ENCODE results near the gene DLG2. TPM values are rescaled to one million over a fixed set of nuclear protein-coding genes. Genes with fewer than 3 reads are reported as not detected.

Gene DLG2
- total and polyA plus RNA-seq, 9 of the 15 experiments (the other 6 are each of a cell fraction or from before 2014, with no cell fraction given): 0.52 to 1.6 (median 0.95) TPM

- no peaks in the 10 kb centered on the region for H3K9me1 ChIP-seq (ENCODE audit: control insufficient read depth, insufficient read depth, low read length)
- DNase-seq (ENCODE audit: extremely low read depth in 1 of 4, low spot score in 3 of 4): no peak
- ATAC-seq: no peak
- no peaks in the 10 kb centered on the region for H3K9me3 ChIP-seq (replicated peaks; ENCODE audit: control insufficient read depth, insufficient read depth, low read depth, low read length)
- no peaks in the 10 kb centered on the region for H3K4me1 ChIP-seq (replicated peaks in 1 of 2; ENCODE audit: control insufficient read depth in 2 of 2, insufficient read depth in 2 of 2, low read length in 2 of 2)
- TF ChIP-seq SUPT5H (IDR thresholded peaks at IDR 0.05) (no peak), STAT5B (CRISPR knock-in tag; IDR thresholded peaks at IDR 0.05) (no peak), RBFOX2 (IDR thresholded peaks at IDR 0.05; ENCODE audit: low read depth, low read length) (no peak), POLR2AphosphoS5 (IDR thresholded peaks at IDR 0.05; ENCODE audit: control insufficient read depth, insufficient read depth, low read depth, low read length) (no peak), POLR2H (tag; IDR thresholded peaks at IDR 0.05; ENCODE audit: low read depth) (no peak), DIDO1 (tag; IDR thresholded peaks at IDR 0.05; ENCODE audit: low read depth) (no peak), TEAD1 (CRISPR knock-in tag; IDR thresholded peaks at IDR 0.05) (no peak), TSHZ1 (CRISPR knock-in tag; IDR thresholded peaks at IDR 0.05) (no peak), PPARD (CRISPR knock-in tag; IDR thresholded peaks at IDR 0.05) (no peak), GTF2A2 (tag; IDR thresholded peaks at IDR 0.05) (no peak), NR2C2 (CRISPR knock-in tag; IDR thresholded peaks at IDR 0.05) (no peak), NR2C2 (tag; IDR thresholded peaks at IDR 0.05) (no peak), ZNF778 (CRISPR knock-in tag; IDR thresholded peaks at IDR 0.05) (no peak), ZNF586 (CRISPR knock-in tag; conservative IDR thresholded peaks at IDR 0.05) (no peak)
- TF ChIP-seq, protein P1, sequence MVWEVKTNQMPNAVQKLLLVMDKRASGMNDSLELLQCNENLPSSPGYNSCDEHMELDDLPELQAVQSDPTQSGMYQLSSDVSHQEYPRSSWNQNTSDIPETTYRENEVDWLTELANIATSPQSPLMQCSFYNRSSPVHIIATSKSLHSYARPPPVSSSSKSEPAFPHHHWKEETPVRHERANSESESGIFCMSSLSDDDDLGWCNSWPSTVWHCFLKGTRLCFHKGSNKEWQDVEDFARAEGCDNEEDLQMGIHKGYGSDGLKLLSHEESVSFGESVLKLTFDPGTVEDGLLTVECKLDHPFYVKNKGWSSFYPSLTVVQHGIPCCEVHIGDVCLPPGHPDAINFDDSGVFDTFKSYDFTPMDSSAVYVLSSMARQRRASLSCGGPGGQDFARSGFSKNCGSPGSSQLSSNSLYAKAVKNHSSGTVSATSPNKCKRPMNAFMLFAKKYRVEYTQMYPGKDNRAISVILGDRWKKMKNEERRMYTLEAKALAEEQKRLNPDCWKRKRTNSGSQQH (CRISPR knock-in tag; IDR thresholded peaks at IDR 0.05): no peak
- TF ChIP-seq, protein P2, sequence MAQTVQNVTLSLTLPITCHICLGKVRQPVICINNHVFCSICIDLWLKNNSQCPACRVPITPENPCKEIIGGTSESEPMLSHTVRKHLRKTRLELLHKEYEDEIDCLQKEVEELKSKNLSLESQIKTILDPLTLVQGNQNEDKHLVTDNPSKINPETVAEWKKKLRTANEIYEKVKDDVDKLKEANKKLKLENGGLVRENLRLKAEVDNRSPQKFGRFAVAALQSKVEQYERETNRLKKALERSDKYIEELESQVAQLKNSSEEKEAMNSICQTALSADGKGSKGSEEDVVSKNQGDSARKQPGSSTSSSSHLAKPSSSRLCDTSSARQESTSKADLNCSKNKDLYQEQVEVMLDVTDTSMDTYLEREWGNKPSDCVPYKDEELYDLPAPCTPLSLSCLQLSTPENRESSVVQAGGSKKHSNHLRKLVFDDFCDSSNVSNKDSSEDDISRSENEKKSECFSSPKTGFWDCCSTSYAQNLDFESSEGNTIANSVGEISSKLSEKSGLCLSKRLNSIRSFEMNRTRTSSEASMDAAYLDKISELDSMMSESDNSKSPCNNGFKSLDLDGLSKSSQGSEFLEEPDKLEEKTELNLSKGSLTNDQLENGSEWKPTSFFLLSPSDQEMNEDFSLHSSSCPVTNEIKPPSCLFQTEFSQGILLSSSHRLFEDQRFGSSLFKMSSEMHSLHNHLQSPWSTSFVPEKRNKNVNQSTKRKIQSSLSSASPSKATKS (CRISPR knock-in tag; IDR thresholded peaks at IDR 0.05): no peak
- H3K79me2 ChIP-seq (ENCODE audit: control insufficient read depth, insufficient read depth, low read length): no peaks in the 10 kb centered on the region
- ChIA-PET CTCF (ENCODE audit: low intra/inter-chr PET ratio) (no interaction called here), POLR2A (no interaction called here)
- no peak for FAIRE-seq
- H2AFZ ChIP-seq (ENCODE audit: low read depth, low read length): no peak overlapping the region
- no peak overlapping the region for H3K27ac ChIP-seq (ENCODE audit: extremely low read depth, low read depth, low read length)
- H4K20me1 ChIP-seq (replicated peaks; ENCODE audit: control insufficient read depth, insufficient read depth, low read length): no peaks in the 10 kb centered on the region
- 4% methylated on average over 3 of the region's 3 CpGs for WGBS (ENCODE audit: insufficient coverage, low coverage, missing lambda C conversion rate)
- intact Hi-C loops (cut with micrococcal nuclease): no loop called here
- no peak overlapping the region for H3K9ac ChIP-seq (ENCODE audit: insufficient read depth in 1 of 2, low read depth in 2 of 2, low read length in 2 of 2)
- in situ Hi-C loops (cut with MboI): no loop called here
- BruUV-seq (replicated peaks): no TSS peak
- H3K27me3 ChIP-seq (ENCODE audit: control insufficient read depth in 2 of 2, insufficient read depth in 2 of 2, low read length in 2 of 2): no peaks in the 10 kb centered on the region
- no peak overlapping the region for H3K4me3 ChIP-seq
- no peaks in the 10 kb centered on the region for H3K36me3 ChIP-seq (ENCODE audit: control insufficient read depth, insufficient read depth, low read length)
- H3K4me2 ChIP-seq (ENCODE audit: insufficient read depth, low read length): no peak overlapping the region
These were observed 1612.6 kb downstream of the DLG2 start for GRCh38 chr11:84014539-84014938.

Data from K562 (cell line).